GM23248 (cell line): Measurements from ENCODE around the gene HDAC7.

Experiments used
- EZH2 ChIP-seq: fragments of 200-600 bp; sonication (generic); IDR thresholded peaks from 2 replicates; pipeline ENCODE4 v1.6.1; 2018; ENCODE audit warnings: antibody characterized with exemption, mild to moderate bottlenecking; ENCODE audit not compliant: insufficient read depth, poor library complexity, severe bottlenecking
- EZH2phosphoT487 ChIP-seq: fragments of 200-600 bp; sonication (generic); IDR thresholded peaks from 2 replicates; pipeline ENCODE4 v1.6.1; 2018; ENCODE audit warnings: antibody characterized with exemption, moderate library complexity, mild to moderate bottlenecking, low read depth; ENCODE audit not compliant: insufficient read depth

- TF ChIP-seq EZH2 (no peak), EZH2phosphoT487 (no peak)
Observed at GRCh38 chr12:47833591-47834012, 13.9 kb upstream of the HDAC7 start.
